Neural cell (in vitro differentiated cells): Measurements from ENCODE around the gene GOLGA6D. TPM values are rescaled to one million over a fixed set of nuclear protein-coding genes. Genes with fewer than 3 reads are reported as not detected.

ENCODE experiments used
- H2AFZ ChIP-seq: fragments of 200-600, 300-800 bp; sonication (generic), shearing (Covaris generic); 2 replicates; pipeline ENCODE4 v1.6.0; 2014; ENCODE audit warnings: low read depth, mild to moderate bottlenecking, antibody characterized with exemption, low read length, moderate library complexity
- H3F3A ChIP-seq: fragments of 200-600 bp; shearing (Covaris generic); 2 replicates; pipeline ENCODE4 v1.6.1; 2016; ENCODE audit warnings: mild to moderate bottlenecking, moderate library complexity, mixed read lengths, antibody characterized with exemption, low read length; ENCODE audit not compliant: insufficient read depth, poor library complexity, severe bottlenecking
- H3K27ac ChIP-seq: fragments of 200-600, 300-800 bp; sonication (generic), shearing (Covaris generic); 2 replicates; pipeline ENCODE4 v1.5.1; 2014; ENCODE audit warnings: mild to moderate bottlenecking, low read length, moderate library complexity
- H3K27me3 ChIP-seq: fragments of 300-800, 200-600 bp; sonication (generic), shearing (Covaris generic); 2 replicates; pipeline ENCODE4 v1.6.0; 2014; ENCODE audit warnings: mild to moderate bottlenecking, low read depth, low read length, moderate library complexity; ENCODE audit not compliant: insufficient read depth
- H3K36me3 ChIP-seq: fragments of 300-800, 200-600 bp; sonication (generic), shearing (Covaris generic); 2 replicates; pipeline ENCODE4 v1.5.1; 2014; ENCODE audit warnings: mild to moderate bottlenecking, antibody characterized with exemption, low read length, moderate library complexity; ENCODE audit not compliant: insufficient read depth
- H3K4me2 ChIP-seq: fragments of 300-800, 200-600 bp; sonication (generic), shearing (Covaris generic); 2 replicates; pipeline ENCODE4 v1.6.0; 2014; ENCODE audit warnings: mild to moderate bottlenecking, low read length
- H3K4me3 ChIP-seq: fragments of 300-800, 200-600 bp; sonication (generic), shearing (Covaris generic); 2 replicates; pipeline ENCODE4 v1.5.1; 2014; ENCODE audit warnings: mild to moderate bottlenecking, low read length, moderate library complexity
- H3K79me2 ChIP-seq: fragments of 200-600 bp; shearing (Covaris generic); replicated peaks from 2 replicates; pipeline ENCODE4 v1.6.0; 2014; ENCODE audit warnings: mild to moderate bottlenecking, low read length, moderate library complexity; ENCODE audit not compliant: insufficient read depth
- H3K9ac ChIP-seq: fragments of 300-800, 200-600 bp; sonication (generic), shearing (Covaris generic); 2 replicates; pipeline ENCODE4 v1.6.1; 2016; ENCODE audit warnings: mild to moderate bottlenecking, low read length, mixed read lengths
- H3K9me2 ChIP-seq: fragments of 200-600 bp; shearing (Covaris generic); 2 replicates; pipeline ENCODE4 v1.6.1; 2016; ENCODE audit warnings: mild to moderate bottlenecking, low read length, mixed read lengths; ENCODE audit not compliant: insufficient read depth
- H3K9me3 ChIP-seq: fragments of 200-600, 300-800 bp; sonication (generic), shearing (Covaris generic); 2 replicates; pipeline ENCODE4 v1.6.1; 2016; ENCODE audit warnings: mild to moderate bottlenecking, mixed run types, low read length, moderate library complexity, mixed read lengths
- H4K20me1 ChIP-seq: fragments of 200-600 bp; shearing (Covaris generic); 2 replicates; pipeline ENCODE4 v1.6.1; 2016; ENCODE audit warnings: mild to moderate bottlenecking, mixed run types; ENCODE audit not compliant: insufficient read depth
- EP300 ChIP-seq: fragments of 450-650 bp; conservative IDR thresholded peaks from 2 replicates; pipeline ENCODE4 v1.6.1; 2014; ENCODE audit warnings: antibody characterized with exemption, mild to moderate bottlenecking, moderate library complexity; ENCODE audit not compliant: poor library complexity, severe bottlenecking
- EZH2 ChIP-seq: fragments of 200-600, 300-800 bp; shearing (Covaris generic), sonication (generic); IDR thresholded peaks from 2 replicates; pipeline ENCODE4 v1.6.1; 2014; ENCODE audit warnings: antibody characterized with exemption, low read length, borderline replicate concordance, mild to moderate bottlenecking; ENCODE audit not compliant: insufficient read depth, poor library complexity, severe bottlenecking
- MXI1 ChIP-seq: fragments of 450-650 bp; conservative IDR thresholded peaks from 2 replicates; pipeline ENCODE4 v1.6.1; 2014; ENCODE audit warnings: antibody characterized with exemption, mild to moderate bottlenecking; ENCODE audit not compliant: poor library complexity, severe bottlenecking
- POLR2AphosphoS5 ChIP-seq: IDR thresholded peaks from 2 replicates; pipeline ENCODE4 v1.6.1; 2012
- RAD21 ChIP-seq: fragments of 450-650 bp; conservative IDR thresholded peaks from 2 replicates; pipeline ENCODE4 v1.6.1; 2014; ENCODE audit warnings: antibody characterized with exemption, mild to moderate bottlenecking, moderate library complexity
- SMC3 ChIP-seq: fragments of 450-650 bp; conservative IDR thresholded peaks from 2 replicates; pipeline ENCODE4 v1.6.1; 2014; ENCODE audit warnings: antibody characterized with exemption, mild to moderate bottlenecking, moderate library complexity; ENCODE audit not compliant: poor library complexity
- TAF1 ChIP-seq: IDR thresholded peaks from 2 replicates; pipeline ENCODE4 v1.6.1; 2012; ENCODE audit warnings: low read depth
- polyA plus RNA-seq: library from polyadenylated mRNA; depleted of rRNA; stranded (reverse); fragments of >200 nt; gene quantifications from 2 replicates; pipeline ENCODE4 v1.2.3, GENCODE V29; 2014
- TF ChIP-seq, protein P1 (sequence below): fragments of 450-650 bp; IDR thresholded peaks from 2 replicates; pipeline ENCODE4 v1.5.1; 2014; ENCODE audit warnings: antibody characterized with exemption, mild to moderate bottlenecking, moderate library complexity; ENCODE audit not compliant: poor library complexity, severe bottlenecking
- TF ChIP-seq, protein P2 (sequence below): IDR thresholded peaks from 2 replicates; pipeline ENCODE4 v1.6.1; 2012; ENCODE audit warnings: borderline replicate concordance

GOLGA6D gene
- polyA plus RNA-seq, 1 donor from 2014 or later: not detected

DNA sequence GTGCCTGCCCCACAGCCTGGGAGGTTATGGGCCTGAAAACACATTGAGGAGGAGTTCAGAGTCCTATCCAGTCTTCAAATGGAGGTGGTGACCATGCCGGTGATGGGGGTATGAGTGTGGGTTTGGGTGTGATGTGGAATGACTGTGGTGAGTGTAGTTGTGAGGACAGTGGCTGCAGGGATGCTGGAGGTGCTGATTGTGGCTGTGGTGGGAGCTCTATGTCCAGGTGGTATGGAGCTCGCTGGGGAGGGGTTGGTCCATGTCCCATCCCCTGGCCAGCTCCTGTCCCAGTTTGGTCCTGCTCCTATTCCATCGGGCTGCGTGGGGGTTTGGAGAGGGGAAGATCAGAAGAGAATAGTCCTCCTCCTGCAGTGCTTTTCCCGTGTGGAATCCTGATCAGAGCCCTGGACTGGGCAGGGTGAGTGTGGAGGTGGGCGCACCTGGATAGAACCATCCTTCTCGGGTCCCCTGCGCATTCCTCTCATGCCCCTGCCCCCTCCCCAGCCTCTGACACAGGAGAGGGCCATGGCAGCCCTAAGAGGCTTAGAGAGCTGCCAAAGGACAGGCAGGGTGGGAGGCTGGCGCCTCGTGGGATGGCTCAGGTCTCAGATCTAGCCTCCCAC is 47.5 kb upstream of the GOLGA6D start:
- Histone ChIP-seq H4K20me1 (no peaks in the 10 kb centered on the region), H2AFZ (no peak overlapping the region), H3K4me3 (no peak overlapping the region), H3K9me2 (no peaks in the 10 kb centered on the region), H3K27me3 (no peaks in the 10 kb centered on the region), H3K9me3 (no peaks in the 10 kb centered on the region), H3K36me3 (no peaks in the 10 kb centered on the region), H3K4me2 (no peak overlapping the region), H3K79me2 (no peaks in the 10 kb centered on the region), H3K27ac (no peak overlapping the region), H3F3A (no peaks in the 10 kb centered on the region), H3K9ac (no peak overlapping the region)
- no peak for TF ChIP-seq MXI1
- TF ChIP-seq EP300: no peak

DNA sequence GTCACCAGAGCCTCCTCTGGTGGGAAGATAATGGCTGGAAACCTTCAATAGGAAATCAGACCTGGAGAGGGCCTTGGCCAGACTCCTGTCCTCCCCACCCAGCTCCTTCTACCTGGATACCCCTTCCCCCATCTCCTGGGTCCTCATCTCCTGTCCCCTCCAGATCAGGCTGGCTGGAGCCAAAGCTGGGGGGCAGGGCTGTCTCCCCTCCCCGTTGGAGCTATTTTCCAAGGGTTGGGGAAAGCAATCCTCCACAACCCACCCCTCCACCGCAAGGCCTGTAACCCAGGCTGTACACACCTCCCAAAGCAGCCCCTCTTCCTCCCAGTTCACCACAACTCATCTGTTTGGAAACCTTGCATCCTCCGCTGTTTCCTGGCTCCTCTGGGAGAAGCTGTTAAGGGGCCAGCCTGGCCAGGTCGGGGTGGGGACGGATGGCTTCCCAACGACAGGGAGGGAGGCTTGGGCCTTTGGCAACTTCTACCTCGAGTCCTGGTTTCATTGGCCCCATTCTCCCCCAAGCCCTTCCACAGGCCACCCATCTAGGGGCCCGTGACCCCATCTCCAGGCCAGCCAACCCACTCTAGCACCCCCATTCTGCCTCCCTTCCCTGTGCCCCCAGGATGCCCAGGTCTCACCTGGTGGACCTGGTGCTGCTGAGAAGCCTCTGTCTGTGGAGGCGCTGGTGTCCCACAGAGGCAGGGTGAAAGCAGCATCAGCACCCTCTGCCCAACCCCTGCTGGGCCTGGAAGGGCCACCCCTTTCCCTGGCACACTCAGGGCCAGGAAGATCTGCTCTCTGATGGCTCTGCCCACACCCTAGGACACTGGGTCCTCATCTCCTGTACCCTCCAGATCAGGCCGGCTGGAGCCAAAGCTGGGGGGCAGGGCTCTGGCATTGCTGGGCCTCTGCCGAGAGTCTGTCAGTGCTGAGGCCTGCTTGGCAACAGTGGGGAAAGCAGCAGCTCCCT is 46.6 kb upstream of the GOLGA6D start:
- Histone ChIP-seq H3K9me3 (no peaks in the 10 kb centered on the region), H3K27ac (no peak overlapping the region), H3K79me2 (no peaks in the 10 kb centered on the region), H3K4me3 (no peak overlapping the region), H3K9ac (no peak overlapping the region), H3K27me3 (no peaks in the 10 kb centered on the region), H3K9me2 (no peaks in the 10 kb centered on the region), H3K36me3 (no peaks in the 10 kb centered on the region), H4K20me1 (no peaks in the 10 kb centered on the region), H2AFZ (no peak overlapping the region), H3F3A (no peaks in the 10 kb centered on the region), H3K4me2 (no peak overlapping the region)
- TF ChIP-seq RAD21: no peak
- TF ChIP-seq MXI1: no peak
- TF ChIP-seq EP300: no peak
- no peak for TF ChIP-seq SMC3
- TF ChIP-seq, protein P1, sequence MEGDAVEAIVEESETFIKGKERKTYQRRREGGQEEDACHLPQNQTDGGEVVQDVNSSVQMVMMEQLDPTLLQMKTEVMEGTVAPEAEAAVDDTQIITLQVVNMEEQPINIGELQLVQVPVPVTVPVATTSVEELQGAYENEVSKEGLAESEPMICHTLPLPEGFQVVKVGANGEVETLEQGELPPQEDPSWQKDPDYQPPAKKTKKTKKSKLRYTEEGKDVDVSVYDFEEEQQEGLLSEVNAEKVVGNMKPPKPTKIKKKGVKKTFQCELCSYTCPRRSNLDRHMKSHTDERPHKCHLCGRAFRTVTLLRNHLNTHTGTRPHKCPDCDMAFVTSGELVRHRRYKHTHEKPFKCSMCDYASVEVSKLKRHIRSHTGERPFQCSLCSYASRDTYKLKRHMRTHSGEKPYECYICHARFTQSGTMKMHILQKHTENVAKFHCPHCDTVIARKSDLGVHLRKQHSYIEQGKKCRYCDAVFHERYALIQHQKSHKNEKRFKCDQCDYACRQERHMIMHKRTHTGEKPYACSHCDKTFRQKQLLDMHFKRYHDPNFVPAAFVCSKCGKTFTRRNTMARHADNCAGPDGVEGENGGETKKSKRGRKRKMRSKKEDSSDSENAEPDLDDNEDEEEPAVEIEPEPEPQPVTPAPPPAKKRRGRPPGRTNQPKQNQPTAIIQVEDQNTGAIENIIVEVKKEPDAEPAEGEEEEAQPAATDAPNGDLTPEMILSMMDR: no peak
- no peak for TF ChIP-seq TAF1
- no peak for TF ChIP-seq POLR2AphosphoS5
- TF ChIP-seq EZH2: no peak
- TF ChIP-seq, protein P2, sequence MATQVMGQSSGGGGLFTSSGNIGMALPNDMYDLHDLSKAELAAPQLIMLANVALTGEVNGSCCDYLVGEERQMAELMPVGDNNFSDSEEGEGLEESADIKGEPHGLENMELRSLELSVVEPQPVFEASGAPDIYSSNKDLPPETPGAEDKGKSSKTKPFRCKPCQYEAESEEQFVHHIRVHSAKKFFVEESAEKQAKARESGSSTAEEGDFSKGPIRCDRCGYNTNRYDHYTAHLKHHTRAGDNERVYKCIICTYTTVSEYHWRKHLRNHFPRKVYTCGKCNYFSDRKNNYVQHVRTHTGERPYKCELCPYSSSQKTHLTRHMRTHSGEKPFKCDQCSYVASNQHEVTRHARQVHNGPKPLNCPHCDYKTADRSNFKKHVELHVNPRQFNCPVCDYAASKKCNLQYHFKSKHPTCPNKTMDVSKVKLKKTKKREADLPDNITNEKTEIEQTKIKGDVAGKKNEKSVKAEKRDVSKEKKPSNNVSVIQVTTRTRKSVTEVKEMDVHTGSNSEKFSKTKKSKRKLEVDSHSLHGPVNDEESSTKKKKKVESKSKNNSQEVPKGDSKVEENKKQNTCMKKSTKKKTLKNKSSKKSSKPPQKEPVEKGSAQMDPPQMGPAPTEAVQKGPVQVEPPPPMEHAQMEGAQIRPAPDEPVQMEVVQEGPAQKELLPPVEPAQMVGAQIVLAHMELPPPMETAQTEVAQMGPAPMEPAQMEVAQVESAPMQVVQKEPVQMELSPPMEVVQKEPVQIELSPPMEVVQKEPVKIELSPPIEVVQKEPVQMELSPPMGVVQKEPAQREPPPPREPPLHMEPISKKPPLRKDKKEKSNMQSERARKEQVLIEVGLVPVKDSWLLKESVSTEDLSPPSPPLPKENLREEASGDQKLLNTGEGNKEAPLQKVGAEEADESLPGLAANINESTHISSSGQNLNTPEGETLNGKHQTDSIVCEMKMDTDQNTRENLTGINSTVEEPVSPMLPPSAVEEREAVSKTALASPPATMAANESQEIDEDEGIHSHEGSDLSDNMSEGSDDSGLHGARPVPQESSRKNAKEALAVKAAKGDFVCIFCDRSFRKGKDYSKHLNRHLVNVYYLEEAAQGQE: no peak
